ENCODE measurements around the gene MUC2. TPM values are rescaled to one million over a fixed set of nuclear protein-coding genes. Genes with fewer than 3 reads are reported as not detected.
"Not testable (repeated sequence)": the region's sequence is repeated elsewhere in the genome, so short reads cannot be mapped to it uniquely, and the experiment has no call there.

MUC2 gene
- polyA plus RNA-seq, 3 donors: 0.03 to 0.21 (median 0.17) TPM

DNA sequence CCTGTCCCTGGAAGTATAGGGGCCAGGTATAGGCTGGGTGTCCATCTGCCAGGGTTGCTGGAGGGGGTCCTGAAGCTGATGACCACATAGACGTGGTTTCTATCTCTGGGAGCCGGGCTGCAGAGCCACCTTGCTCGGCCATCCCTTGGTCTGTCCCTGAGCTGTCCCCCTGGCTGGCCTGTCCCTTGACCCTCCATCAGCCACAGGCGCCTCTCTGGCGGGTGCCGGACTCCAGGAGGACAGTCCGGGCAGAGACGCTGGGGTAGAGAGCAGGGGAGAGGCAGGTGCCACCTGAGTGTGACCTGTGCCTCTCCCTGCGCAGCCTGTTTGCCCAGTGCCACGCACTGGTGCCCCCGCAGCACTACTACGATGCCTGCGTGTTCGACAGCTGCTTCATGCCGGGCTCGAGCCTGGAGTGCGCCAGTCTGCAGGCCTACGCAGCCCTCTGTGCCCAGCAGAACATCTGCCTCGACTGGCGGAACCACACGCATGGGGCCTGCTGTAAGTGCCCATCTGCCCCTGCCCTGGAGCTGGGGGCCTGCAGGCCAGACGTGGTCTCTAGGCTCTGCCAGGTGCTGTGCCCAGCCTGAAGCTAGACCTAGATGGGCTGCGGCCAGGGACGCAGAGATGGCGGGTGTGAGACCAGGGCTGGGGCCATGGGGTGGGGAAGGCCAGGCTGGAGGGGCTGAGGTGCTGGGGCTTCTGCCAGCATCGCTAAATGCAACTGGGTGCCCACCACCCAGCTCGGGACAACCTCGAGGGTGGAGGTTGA lies 29.9 kb downstream of the MUC2 start:
- no peak for DNase-seq

DNA sequence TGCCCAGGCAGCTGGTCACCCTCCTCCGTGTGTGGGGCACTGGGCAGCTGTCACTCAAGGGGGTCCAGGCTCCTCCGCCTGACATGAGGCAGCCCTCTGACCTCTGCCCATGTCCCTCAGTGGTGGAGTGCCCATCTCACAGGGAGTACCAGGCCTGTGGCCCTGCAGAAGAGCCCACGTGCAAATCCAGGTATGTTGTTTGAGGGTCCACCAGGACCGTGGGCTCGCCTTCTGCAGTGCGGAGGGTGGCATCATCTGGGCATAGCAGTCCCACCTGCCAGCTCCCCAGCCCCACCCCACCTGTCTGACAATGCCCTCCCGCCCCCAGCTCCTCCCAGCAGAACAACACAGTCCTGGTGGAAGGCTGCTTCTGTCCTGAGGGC lies 30.5 kb downstream of the MUC2 start:
- no peak for DNase-seq

DNA sequence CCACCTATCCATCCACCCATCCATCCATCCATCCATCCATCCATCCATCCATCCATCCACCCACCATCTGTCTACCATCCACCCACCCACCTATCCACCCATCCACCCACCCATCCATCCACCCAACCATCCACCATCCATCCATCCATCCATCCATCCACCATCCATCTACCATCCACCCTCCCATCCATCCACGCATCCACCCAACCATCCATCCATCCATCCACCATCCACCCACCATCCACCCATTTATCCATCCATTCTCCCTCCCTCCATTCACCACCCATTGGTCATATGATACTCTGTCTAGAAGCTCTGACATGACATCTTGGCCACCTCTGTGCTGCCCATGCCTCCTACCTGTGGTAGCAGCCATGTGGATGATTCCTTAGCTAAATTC lies 31.7 kb downstream of the MUC2 start:
- no peak for DNase-seq

DNA sequence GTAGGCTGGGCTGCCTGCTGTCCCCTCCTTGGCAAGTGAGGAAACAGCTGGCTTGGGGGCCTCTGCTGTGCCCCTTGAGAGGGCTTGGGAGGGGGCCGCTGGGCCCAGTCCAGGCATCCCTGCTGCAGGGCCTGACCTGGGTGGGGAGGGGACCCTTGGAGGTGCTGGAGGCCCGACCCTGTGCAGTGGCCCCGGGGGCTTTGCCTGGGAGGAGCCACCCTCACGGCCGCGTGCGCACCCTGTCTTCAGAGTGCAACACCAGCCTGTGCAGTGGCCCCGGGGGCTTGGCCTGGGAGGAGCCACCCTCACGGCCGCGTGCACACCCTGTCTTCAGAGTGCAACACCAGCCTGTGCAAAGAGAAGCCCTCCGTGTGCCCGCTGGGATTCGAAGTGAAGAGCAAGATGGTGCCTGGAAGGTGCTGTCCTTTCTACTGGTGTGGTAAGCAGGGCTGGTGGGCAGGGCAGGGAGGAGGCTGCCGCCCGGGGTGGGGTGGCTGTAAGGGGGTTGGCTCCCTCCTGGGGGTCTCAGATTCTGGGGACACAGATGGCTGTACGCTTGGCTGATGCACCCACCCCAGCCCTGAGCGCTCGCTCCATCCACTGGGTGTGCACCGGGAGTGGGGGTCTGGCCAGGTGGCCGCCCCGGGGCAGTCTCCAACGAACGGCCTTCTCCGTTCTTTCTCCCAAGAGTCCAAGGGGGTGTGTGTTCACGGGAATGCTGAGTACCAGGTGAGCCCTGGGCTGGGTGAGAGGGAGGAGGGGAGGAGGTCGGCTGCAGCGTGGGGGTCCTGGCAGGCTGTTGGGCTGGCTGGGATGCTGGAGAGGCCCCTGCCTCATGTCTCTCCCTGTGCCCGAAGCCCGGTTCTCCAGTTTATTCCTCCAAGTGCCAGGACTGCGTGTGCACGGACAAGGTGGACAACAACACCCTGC lies 32.9 kb downstream of the MUC2 start:
- no peak for DNase-seq

DNA sequence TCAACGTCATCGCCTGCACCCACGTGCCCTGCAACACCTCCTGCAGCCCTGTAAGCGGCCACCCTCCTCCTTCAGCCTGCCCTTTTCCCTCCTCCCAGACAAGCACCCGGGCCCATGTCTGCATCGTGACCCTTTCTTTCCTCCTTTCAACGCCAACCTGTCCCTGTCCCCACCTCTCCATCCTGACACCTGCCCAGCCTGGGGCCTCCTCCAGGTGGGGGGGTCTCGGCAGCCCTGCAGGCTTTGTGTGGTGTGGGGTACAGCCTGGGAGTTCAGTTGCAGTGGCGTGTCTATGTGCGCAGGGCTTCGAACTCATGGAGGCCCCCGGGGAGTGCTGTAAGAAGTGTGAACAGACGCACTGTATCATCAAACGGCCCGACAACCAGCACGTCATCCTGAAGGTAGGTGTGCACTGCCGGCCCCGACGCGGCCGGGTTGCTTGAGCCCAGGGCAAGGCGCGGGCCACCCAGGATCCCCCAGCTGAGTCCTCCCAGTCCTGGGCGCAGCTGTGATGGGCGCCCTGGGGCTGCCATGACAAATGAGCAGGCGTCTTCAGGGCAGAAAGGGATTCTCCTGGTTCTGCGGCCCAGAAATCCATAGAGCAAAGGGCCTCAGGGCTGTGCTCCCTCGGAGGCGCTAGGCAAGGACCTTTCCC lies 33.7 kb downstream of the MUC2 start:
- DNase-seq: no peak

DNA sequence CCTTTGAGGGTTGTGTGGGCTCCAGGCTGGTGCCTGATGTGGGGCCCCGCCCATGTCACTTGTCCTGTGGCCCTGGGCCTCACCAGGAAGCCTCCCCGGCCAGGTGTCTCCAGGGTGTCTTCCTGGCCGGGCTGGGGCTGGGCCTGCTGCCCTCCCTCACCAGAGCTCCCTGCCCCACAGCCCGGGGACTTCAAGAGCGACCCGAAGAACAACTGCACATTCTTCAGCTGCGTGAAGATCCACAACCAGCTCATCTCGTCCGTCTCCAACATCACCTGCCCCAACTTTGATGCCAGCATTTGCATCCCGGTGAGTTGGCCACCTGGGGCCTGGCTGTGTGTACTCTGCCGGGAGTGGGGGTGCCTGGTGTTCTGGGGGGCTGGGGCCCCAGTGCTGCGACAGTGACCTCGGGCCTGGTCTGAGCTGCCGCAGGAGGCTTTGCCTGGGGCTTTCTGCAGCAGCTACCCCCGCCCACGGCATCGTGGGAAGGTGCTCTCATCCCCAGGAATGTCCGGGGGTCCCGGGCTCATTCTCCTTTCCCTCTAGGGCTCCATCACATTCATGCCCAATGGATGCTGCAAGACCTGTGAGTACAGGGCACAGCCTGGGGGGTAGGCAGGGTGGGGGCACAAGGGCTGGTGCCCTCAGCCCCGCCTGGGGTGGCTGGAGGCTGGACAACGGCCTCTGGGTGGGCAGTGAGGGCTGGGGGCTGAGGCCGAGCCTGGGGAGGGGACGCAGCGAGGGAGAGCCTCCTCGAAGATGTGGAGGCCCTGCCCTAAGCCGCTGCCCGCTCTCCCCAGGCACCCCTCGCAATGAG lies 34.6 kb downstream of the MUC2 start:
- DNase-seq: no peak

DNA sequence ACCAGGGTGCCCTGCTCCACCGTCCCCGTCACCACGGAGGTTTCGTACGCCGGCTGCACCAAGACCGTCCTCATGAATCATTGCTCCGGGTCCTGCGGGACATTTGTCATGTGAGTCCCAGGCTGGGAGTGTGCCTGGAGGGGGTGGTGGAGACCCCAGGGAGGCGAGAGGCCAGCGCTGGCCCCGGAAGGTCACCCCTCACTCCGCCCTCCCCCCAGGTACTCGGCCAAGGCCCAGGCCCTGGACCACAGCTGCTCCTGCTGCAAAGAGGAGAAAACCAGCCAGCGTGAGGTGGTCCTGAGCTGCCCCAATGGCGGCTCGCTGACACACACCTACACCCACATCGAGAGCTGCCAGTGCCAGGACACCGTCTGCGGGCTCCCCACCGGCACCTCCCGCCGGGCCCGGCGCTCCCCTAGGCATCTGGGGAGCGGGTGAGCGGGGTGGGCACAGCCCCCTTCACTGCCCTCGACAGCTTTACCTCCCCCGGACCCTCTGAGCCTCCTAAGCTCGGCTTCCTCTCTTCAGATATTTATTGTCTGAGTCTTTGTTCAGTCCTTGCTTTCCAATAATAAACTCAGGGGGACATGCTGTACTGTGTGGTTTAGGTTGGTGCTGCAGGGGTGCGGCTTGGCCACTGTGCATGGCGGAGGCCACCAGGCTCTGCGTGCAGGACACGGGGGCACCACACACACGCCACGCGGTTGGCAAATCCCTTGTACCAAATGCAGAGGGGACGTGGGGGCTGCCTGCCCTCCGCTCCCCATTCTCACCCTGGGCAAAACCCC lies 35.4 kb downstream of the MUC2 start:
- DNase-seq: no peak

DNA sequence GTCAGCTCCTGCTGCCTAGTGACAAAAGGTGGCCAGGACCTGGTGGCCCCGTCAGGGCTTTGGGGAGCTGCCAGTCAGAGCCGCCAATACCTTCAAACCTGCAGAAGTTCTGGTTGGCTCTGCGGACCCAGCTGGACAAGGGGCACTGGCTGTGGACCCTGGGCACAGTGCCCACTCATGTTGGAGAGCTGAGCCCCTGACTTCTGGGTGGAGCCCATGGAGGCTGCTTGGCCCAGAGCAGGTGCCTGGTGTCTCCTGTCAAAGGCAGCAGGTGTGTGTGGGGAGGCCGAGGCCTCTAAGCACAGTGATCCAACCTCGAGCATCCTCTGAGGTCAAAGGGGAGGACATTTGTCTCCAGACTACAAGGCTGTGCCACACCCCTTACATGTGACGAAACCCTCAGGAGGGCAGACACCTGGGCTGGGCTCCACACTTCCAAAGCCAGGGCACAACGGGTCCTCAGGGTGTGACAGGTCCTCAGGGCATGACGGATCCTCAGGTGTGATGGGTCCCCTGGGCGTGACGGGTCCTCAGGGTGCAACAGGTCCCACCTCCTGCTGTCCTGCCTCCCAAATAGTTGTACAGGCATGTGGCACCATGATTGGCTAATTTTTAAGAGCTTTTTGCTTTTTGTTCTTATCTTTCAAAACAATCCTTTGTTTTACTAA lies 37.0 kb downstream of the MUC2 start:
- no peak for DNase-seq

DNA sequence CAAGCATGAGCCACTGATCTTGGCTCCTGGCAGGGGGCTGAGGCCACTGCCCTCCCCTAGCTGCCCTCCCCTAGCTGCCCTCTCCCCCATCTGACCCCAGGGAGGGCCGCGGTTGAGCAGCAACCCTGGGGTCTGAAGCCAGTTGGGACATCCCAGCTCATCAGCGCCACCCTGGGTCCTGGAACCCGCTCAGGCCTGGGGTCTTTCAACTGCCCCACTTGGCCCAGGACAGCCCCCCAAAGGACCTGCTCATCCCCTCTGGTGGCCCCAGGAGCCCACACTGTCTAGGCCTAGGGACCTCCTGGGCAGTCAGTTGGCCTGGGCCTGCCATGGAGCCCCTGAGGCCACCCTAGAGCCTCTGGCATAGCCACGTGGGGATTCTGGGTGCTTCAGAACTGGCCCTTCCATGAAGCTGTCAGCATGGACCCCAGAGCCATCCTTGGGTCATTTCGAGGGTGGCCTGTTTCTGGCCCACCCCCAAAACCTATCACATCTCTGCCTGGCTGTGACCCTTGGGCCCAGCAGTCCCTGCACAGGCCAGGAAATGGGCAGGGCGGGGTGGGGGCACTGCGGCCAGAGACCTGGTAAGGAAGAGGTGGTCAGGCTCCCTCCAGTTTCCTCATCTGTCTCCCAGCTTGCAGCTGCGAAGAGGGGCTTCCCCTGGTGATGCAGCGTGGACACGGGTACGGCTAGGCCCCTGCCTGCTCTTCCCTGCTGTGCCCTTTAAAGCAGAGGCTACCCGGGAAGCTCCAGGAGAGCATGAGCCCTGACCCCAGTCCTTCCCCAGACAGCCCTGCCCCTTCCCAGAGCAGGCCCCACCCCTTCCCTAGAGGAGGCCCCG lies 37.9 kb downstream of the MUC2 start:
- DNase-seq: no peak

DNA sequence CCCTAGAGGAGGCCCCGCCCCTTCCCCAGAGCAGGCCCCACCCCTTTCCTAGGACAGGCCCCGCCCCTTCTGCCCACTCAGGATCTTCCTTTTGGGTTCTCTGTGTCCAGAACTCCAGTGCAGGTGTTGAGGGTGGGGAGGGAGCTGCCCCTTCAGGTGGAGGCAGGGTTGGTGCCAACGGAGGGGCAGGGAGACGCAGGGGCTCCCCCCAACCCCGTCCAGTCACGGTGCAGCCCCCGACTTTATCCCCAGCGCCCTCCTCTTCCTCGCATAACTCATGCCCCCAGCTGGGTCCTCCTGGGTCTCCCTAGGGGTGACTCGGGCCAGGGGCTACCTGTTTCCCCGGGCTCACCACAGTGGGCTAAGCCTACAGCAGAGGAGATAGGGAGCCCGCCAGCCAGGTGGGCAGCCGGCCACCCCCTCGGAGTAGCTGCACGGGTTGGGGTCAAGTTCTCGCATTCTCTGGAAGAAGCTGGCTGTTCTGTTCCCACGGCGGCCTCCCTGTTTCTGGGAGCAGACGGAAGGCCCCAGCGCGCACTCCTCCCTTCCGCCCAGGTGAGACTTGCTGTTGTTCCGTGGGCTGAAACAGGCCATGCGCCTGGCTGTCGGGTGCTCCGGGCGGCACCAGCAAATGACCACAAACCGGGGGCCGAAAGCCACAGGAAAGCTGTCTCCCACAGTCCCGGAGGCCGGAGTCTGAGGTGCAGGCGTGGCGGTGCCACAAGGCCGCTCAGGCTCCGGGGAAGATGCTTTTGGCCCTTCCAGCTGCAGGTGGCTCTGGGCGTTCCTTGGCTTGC lies 38.9 kb downstream of the MUC2 start:
- DNase-seq: no peak

DNA sequence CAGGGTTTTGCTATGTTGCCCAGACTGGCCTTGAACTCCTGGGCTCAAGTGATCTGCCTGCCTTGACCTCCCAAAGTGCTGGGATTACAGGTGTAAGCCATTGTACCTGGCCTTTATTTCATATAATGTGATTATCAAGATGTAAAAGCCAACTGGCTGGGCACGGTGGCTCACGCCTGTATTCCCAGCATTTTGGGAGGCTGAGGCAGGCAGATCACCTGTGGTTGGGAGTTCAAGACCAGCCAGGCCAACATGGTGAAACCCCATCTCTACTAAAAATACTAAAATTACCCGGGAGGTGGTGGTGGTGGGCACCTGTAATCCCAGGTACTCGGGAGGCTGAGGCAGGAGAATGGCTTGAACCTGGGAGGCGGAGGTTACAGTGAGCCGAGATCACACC lies 40.6 kb downstream of the MUC2 start:
- not testable (repeated sequence) for DNase-seq

DNA sequence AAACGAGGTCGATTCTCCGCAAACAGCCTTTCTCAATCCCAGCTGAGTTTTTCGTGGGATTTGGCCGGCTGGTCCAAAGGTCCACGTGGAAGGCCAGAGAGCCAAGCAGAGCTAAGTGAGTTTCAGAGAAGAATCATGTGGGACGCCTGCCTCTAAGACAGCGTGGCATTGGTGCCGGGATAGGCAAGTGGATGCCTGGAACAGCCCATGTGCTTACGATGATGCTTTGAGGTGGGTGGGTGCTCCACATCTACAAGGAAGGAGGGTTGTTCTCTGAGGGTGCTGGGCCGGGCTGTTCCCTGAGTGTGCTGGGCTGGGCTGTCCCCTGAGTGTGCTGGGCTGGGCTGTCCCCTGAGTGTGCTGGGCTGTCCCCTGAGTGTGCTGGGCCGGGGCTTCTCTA lies 41.4 kb downstream of the MUC2 start:
- no peak for DNase-seq

DNA sequence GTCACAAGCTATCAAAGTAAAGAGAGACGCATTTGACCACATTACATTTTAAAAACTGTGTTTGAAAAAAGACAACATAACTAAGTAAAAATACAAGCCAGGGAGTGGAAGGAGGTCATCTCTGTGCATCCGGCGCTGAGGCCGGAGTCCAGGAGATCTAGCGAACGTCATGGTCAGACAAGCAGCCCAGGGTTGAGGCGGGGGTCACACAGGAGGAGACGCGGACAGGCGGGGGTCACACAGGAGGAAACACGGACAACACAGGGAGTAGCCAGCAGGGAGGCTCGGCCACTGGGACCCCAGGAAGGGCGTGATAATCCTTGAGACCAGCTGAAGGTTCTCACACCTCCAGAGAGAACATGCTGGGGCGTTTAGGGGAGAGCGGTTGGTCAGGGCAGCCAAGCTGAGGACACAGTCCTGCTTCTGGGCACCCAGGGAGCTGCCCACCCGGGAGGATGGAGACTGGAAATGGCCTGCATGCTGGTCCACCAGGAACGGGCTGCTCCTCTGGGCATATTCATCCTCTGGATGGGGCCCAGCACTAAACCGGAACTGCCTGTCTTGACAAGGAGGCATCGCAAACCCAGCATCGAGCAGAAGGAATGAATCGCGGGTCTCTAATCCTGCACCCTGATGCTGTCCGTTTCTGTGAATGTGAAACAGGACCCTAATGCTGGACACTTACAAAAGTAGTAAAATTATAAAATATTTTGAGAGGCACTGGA lies 42.2 kb downstream of the MUC2 start:
- no peak for DNase-seq

DNA sequence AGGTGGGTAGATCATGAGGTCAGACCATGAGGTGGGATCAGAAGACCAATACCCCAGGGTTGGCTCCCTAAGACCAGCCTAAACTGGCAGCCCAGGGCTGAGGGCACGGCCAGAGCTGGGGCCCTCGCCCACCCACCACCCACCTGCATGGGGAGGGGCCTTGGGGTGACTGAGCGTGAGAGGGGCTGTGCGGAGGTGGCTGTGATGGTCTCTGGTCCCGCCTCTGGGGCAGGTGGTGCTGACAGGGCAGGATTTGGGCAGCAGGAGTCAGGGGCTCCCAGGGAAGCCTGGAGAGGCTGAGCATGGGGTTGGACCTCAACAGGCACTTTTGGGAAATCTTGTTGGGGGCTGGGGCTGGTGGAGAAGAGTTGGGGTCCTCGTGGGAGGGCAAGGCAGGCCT lies 43.3 kb downstream of the MUC2 start:
- no peak for DNase-seq

DNA sequence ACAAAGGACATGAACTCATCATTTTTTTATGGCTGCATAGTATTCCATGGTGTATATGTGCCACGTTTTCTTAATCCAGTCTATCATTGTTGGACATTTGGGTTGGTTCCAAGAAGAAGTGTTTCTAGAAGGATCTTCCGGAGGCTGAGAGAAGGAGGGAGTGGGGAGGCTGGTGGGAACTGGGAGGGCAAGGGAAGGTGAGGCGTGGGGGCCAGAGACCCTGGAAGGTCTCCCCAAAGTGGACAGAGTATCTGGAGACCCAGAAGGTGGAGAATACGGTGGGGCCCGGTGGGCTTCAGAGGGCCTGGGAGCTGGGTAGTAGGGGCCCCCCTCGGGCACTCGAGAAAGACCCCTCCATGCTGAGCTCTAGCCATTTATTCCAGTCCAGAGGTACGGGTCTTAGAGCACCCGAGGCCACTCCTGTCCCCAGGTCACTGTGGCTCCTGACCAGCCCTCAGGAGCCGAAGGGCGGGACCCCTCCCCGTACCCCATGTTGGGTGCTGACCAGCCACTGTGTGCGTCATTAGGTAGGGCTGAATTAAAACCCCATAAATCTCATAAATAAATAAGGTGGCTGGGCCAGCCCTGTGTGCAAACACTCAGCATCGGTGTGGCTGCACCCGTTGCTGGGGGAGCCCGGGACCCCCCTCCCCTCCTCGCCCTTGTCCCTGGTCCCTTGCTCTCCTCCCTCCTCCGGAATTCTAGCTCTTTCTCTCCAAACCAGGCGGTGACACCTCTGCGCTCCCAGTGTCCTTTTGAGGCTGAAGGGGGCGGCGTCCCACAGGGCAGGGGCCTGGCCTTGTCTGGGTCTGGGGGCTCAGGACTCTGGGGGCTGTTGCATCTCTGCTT lies 44.3 kb downstream of the MUC2 start:
- DNase-seq: no peak

DNA sequence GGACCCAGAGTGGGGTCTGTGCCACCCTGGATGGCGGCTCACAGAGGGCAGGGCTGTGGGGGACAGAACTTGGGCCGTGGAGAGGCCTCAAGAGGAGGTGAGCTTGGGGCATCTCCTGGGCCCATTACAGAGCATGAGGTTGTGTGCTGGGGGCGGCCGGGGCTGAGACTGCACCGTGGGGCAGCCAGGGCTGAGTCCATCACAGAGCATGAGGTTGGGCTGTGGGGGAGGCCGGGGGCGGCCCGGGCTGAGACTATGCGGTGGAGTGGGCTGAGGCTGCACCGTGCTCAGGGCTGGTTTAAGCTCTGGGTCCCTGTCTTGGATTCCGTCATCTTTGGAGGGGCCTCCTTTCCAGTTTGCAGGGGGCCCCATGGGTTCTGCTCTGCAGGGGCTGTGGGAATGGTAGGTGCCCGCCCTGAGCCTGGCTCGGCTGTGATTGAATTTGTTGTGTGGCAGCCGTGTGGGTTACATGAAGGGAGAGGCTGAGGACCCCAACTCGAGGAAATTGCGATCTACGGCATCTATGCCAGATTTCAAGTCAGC lies 45.0 kb downstream of the MUC2 start:
- DNase-seq: no peak
